ENCODE measurements around the gene INSC. TPM values are rescaled to one million over a fixed set of nuclear protein-coding genes. Genes with fewer than 3 reads are reported as not detected.
"Not testable (repeated sequence)": the region's sequence is repeated elsewhere in the genome, so short reads cannot be mapped to it uniquely, and the experiment has no call there.

Gene INSC
- 1 to 10 TPM in 2 of 7 donors, under 1 TPM in 3, not detected in 2; 0.27 to 1.8 (median 0.77) TPM for total RNA-seq
- polyA plus RNA-seq = under 1 TPM; 0.04 to 0.19 (median 0.15) TPM
- long read RNA-seq, donor 1 = 0 reads
- long read RNA-seq, donor 2 = 0 reads

GRCh38 chr11:15114501-15115475 lies at the start of gene INSC:
TSS of gene INSC (plus strand) at chr11:15114923. CDS start at chr11:15149175, 34,252 bp downstream.
- Histone ChIP-seq H3K9me3 (no peaks in the 10 kb centered on the region), H3K27me3 (replicated peaks in 1 of 7) (peaks cover 0 to 60% (median 20%) of the 10 kb centered on the region in 7 donors), H3K27ac (no peak within 1 kb of the TSS), H3K4me3 (peak within 1 kb of the TSS in 4 of 8 donors; percentile 15 to 54 (median 22)), H3K36me3 (no peaks in the 10 kb centered on the region), H3K4me1 (peaks cover 0 to 36% (median 22%) of the 10 kb centered on the region in 6 donors)
- intact Hi-C loops (cut with DNase I; ENCODE audit: low total_unique reads) = no loop called here
- WGBS, 5 donors = 7 to 12% (median 7%) methylated on average over 24 to 50 of the region's 50 CpGs
- no peak for DNase-seq
- no peak for TF ChIP-seq POLR2A (IDR thresholded peaks at IDR 0.05)
- TF ChIP-seq CTCF (IDR thresholded peaks at IDR 0.05 in 8 of 11, conservative IDR thresholded peaks at IDR 0.05 in 3 of 11) = no peak
- no peak for TF ChIP-seq POLR2AphosphoS5 (IDR thresholded peaks at IDR 0.05)

GRCh38 chr11:15069751-15070150 lies 45.0 kb upstream of the INSC start:
- intact Hi-C loops (cut with DNase I; ENCODE audit: low total_unique reads) = not testable (repeated sequence)
- 85 to 91% (median 86%) methylated on average over 7 of the region's 7 CpGs for WGBS, 5 donors

GRCh38 chr11:15071556-15072255 lies 43.0 kb upstream of the INSC start:
- DNase-seq = no peak
- peaks cover 2 to 55% (median 32%) of the 10 kb centered on the region in 7 donors for H3K27me3 ChIP-seq (replicated peaks in 1 of 7)
- peaks cover 0 to 29% (median 13%) of the 10 kb centered on the region in 8 donors for H3K9me3 ChIP-seq
- no peak overlapping the region for H3K4me3 ChIP-seq
- H3K4me1 ChIP-seq = peaks cover 9 to 23% (median 19%) of the 10 kb centered on the region in 6 donors
- intact Hi-C loops (cut with DNase I; ENCODE audit: low total_unique reads) = no loop called here
- no peak for TF ChIP-seq POLR2AphosphoS5 (IDR thresholded peaks at IDR 0.05)
- no peak for TF ChIP-seq POLR2A (IDR thresholded peaks at IDR 0.05)
- TF ChIP-seq CTCF (IDR thresholded peaks at IDR 0.05 in 8 of 11, conservative IDR thresholded peaks at IDR 0.05 in 3 of 11) = no peak
- no peaks in the 10 kb centered on the region for H3K36me3 ChIP-seq
- H3K27ac ChIP-seq = no peak overlapping the region
- 89 to 91% (median 91%) methylated on average over 32 of the region's 32 CpGs for WGBS, 5 donors

More at GRCh38 chr11:15069751-15070150, 45.0 kb upstream of the INSC start:
- DNase-seq, H3K36me3 ChIP-seq, H3K4me3 ChIP-seq, H3K27ac ChIP-seq: not testable (repeated sequence)
- Histone ChIP-seq H3K27me3 (replicated peaks in 1 of 7) (peaks cover 2 to 41% (median 26%) of the 10 kb centered on the region in 7 donors), H3K4me1 (peaks cover 9 to 20% (median 17%) of the 10 kb centered on the region in 6 donors), H3K9me3 (peaks cover 0 to 29% (median 13%) of the 10 kb centered on the region in 8 donors)

GRCh38 chr11:15072551-15073143 lies 42.1 kb upstream of the INSC start:
- Histone ChIP-seq H3K4me1 (peaks cover 9 to 23% (median 19%) of the 10 kb centered on the region in 6 donors), H3K4me3 (no peak overlapping the region), H3K27me3 (replicated peaks in 1 of 7) (peaks cover 2 to 55% (median 32%) of the 10 kb centered on the region in 7 donors), H3K36me3 (no peaks in the 10 kb centered on the region), H3K9me3 (peaks cover 0 to 29% (median 13%) of the 10 kb centered on the region in 8 donors), H3K27ac (no peak overlapping the region)
- TF ChIP-seq POLR2A (IDR thresholded peaks at IDR 0.05) = no peak
- no peak for TF ChIP-seq CTCF (IDR thresholded peaks at IDR 0.05 in 8 of 11, conservative IDR thresholded peaks at IDR 0.05 in 3 of 11)
- no peak for TF ChIP-seq POLR2AphosphoS5 (IDR thresholded peaks at IDR 0.05)
- no peak for DNase-seq
- intact Hi-C loops (cut with DNase I; ENCODE audit: low total_unique reads) = no loop called here
- WGBS, 5 donors = 77 to 85% (median 81%) methylated on average over 21 to 23 of the region's 23 CpGs

All from spleen (tissue), 13 donors.